HG03175 (cell line): Measurements from ENCODE around the gene EBF3.
A peak's percentile ranks its signal among the peaks of the same experiment; 100 is the strongest.

Experiments
- ATAC-seq: cut with Tn5 transposase; IDR thresholded peaks from one replicate; pipeline ENCODE4 v1.9.1; 2021; ENCODE audit warnings: mild to moderate bottlenecking, moderate library complexity; ENCODE audit not compliant: unreplicated experiment

Gene EBF3

DNA sequence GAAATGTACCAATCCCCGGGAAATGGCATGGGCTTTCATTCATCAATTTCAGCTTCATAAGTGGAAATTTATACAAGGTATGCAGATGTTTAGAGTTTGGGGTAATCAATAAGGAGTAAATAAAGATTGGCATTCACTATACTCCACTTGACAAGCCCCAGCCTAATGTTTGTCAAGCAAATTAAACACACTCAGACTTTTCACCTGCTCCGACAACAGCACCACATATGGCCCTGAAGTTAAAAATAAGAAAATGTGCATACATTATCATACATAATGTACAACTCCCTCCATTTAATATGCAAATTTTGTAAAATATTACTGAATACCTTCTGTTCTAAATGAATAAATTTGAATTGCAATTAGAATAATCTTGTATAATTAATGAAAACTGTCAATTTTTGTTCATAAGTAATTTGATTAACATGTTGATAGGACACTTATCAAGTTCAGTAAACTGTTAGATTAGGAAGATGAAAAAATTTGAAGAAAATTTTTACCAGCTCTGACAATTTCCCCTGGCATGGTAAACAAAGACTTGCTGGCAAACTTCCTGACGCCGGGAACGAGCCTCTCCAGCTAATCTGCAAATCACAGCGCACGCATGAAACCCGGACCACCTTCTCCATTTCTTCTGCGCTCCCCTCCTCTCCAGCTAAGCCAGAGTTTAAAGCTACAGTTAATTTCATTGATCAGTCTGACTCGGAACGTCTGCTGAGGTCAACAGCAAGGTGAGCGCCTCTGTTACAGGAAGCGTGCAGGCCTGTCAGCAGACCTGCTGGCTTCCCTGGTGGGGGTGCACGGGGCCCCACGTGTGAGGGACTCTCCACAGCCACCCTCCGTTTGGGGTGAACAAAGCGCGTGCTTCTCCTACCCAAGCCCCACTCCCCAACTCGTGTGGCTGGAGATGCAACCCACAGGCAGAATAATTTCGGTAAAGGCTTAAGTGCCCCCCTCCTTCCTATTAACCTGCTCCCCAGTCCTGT, 70.7 kb downstream of the EBF3 start:
- ATAC-seq, result no peak

DNA sequence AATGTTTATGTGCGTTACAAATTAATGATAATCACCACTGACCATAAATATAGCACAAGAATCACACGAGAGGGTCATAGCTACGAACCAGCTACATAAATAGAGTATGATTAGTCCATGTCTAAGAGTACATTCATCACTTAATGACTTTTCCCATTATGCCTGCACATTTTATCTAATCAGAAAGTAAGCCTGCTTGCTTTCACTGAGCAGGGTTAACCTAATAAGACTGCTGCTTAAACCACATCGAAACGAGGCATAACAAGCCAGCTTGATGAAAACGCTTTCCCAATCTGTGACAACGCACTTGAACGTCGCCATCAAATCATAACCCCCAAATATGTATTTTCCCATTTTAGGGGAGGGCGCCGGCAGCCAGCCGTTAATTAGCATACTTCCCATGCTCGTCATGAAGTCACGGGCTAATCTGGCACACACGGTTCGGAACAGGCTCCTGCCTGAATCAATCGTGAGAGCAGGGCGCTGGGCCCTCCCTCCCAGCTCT, 71.5 kb downstream of the EBF3 start:
- ATAC-seq, result no peak

DNA sequence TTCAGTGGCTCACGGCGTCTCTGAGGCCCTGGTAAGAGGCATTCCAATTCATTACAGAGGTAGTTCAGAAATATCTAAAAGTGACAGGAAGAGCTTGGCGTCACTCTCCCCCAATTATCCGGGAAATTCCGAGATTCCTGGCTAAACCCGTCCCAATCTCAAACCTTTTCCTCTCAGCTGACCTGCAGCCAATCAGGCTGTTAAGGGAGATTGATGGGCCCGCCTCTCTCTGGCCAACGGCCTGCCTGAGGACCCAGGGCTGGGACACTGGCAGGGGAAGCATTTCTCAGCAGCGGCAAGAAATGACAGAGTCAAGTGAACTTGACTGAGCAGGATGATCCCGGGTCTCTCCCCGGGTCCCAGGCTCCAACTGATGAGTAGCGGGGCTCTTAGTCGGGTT, 72.3 kb downstream of the EBF3 start:
- no peak for ATAC-seq

DNA sequence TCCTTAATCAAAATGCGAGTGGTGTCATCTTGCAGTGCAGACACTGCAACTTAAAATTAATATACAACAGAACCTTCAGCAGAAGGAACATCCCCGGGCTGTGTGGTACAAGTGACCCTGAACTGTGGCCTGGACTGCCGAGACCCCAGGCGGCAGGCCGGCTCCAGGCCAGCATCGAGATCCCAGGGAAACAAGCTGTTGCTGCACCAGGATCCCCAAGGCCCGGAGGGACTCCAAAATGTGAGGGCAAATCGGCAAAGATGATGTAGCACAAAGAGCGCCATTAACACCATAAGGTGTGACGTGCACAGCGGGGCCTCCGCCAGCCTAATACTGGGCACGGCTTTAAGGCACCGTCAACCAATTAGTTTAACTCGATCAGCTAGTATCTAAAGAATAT, 73.9 kb downstream of the EBF3 start:
- ATAC-seq, result no peak

DNA sequence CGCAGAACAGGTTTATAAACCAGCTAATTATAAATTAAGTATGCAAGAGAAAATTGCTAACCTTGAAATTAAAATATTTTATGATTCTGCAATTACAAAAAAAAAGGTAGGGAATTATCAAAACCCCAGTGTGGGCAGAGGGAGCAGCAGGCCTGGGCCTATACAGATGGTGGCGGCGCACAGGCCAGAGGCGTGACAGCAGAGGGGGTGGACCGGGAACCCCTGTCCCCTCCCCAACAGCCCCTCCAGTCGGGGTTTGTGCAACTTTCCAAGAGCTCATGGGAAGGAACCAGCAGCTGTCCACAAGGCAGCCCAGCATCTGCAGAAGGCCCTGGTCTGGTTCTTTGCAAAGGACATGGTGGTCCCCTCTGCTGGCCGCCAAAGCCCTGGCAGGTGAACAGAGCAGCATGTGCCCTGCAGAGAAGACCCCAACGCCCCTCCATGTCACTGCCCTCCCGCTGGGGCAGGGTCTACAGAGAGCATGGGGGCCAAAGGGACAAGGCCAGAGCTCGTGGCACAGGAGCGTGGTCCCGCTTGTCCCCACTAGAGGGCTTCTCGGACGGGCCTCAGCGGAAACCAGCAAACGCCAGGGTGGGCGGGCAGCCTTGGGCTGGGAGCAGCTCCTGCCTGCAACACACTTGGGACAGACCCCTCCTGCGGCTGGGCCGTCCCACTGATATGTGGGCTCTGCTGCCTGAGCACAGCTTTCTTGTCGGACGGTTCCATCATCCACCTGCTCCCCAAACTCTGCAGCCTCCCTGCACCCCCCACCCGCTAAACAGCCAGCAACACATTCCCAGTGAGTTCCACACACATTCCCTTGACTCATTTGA, 75.1 kb downstream of the EBF3 start:
- ATAC-seq, result peak; percentile 83

DNA sequence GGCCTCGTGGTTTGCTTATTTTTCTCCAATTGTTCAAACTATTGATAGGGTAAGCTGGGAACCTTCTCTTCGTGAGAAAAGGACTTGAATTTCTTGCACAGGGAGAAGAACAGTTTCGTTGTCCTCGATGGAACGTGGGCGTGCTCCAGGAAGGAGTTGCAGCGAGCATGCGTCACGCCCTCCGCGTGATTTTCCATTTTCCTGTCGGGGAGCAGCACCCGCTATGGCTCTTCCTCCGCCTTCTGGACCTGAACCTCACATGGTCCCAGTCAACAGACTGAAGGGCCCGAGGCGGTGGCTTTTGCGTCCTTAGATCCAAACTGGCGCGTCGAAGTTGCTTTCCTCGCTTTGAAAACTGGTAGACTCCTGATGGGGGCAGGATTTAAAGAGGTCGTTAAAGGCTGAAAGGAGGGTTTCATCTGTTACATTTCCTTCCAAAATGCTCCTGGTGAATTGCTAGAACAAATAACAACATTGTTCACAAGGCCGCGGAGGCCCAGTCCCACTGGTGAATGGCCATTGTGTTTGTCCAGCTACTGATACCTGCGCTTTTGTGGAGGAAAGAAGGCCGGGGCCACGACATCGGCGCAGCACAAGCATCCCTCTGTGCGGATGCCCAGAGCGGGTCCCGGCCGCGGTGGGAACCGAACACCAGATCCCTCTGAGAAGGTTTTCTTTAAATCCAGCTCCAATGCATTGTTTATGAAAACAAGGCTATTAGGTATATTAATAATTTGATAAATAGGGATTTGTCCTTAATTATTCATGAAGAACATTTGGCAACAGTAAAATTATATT, 75.9 kb downstream of the EBF3 start:
- no peak for ATAC-seq

DNA sequence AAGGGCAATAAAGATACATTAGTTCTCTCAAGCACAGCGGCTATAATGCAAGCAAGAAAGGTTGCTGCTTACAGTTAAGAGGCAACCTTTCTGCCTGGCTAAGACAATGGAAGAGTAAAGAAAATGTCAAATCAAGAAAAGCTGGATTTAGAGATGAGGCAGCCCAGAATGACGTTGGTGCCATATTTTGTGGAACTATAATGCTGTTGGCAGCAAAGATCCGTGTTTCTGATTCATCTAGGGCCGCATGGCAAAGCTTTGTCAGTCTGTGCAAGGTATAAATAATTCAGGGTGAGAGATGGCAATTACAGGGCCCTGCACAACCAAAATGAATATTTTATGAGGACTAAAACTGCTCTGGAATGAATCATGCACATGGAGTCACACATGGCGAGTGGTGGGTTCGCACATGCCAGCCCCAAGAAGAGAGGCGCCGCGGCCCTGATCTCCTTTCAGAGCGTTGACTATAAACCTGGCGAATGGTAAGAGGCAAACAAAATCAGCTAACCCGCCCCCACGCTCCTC, 76.6 kb downstream of the EBF3 start:
- ATAC-seq, result no peak

DNA sequence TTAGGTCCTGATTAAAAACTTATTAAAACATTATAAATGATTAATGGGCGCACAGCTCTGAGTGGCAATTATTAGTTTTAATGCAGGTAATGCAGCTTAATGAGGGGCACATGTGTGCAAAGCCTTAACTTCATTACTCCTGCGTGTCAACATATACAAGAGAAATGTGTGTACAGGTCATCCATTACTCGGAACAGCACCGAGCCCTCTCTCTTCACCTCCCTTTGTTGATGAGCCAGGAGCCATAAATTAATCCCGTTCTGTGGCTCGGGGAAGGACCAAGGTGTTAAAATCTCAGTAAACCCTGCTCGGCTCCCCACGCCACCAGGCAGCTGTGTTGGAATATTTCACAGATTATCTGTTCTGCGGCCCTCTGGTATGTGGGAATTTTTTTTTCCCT, 77.8 kb downstream of the EBF3 start:
- ATAC-seq, result no peak

DNA sequence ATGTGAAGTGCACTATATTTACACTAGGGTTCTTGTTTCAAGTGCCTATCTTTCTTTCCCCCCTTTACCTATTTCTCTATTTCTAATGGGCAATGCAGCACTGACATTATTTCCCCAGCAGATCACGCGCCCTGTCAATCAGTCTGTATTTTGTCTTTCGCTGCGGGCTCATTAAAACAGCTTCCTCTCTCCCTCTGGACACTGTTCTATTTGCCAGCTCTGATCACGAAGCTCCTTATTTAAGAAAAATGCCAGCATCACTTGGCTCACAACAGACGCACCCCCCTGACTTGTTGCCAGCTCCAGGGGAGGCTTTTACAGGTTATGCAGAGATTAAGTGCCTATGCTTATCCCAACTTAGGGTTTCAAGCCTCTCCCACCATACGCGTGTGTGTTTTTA, 78.5 kb downstream of the EBF3 start:
- no peak for ATAC-seq

DNA sequence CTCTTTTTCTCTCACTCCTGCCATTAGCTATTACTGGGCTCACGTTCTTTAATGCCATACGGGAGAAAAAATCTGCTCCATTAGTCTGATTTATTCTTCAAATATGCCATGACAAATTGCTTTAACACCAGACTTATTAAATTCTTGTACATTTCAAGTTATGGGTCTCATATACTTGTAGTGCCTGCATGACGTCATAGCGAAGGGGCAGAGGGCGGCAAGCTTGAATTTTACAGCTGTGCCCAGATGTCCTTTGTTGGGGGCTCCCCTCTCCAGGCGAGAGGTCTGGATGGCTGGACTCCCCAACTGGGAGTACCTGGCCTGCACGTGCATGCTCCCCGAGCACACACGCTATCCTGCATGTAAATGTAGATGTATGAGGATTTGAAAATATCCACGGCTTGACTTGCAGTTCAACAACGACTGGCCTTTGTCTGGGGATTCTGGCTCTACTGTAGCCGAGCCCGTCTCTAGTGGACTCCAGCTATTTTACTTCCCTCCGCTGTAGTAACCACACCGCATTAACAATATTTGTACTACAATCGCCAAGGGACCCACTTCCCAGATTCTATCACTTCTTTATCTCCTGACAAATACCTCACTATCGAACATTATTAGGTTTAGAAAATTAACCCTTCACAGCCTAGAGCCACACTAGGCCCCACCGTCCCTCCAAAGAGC, 79.5 kb downstream of the EBF3 start:
- no peak for ATAC-seq

DNA sequence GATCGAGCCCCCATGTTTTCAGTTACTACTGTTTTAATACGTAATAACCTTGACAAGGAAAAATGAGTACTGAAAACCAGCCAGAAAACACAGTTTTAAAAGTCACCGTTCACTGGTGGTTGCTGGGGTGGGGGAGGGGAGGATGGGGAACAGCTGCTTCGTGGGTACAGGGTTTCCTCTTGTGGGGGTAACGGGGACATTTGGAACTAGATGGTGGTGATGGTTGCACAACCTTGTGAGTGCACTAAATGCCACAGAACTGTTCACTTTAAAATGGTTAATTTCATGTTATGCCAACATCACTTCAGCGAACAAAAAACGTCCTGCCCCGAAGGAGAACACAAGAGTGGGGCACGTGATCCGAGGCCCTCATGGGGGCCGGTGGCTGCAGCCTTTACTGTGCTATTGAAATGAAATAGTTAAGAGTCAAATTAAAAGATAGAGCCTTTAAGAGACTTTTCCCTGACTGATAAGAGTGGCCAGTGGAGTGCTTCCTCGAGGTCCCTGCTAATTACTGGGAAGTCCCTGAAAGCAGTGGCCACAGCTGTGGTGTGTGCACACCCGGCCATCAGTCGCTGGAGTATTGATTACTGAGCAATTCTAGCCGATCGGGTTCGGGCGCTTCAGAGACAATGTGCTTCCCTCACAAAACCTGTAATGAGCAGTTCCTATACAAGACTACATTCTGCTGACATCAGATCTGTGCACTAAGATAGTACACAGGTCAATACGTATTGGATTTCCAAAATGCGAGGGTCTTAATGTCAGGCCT, 80.3 kb downstream of the EBF3 start:
- no peak for ATAC-seq

DNA sequence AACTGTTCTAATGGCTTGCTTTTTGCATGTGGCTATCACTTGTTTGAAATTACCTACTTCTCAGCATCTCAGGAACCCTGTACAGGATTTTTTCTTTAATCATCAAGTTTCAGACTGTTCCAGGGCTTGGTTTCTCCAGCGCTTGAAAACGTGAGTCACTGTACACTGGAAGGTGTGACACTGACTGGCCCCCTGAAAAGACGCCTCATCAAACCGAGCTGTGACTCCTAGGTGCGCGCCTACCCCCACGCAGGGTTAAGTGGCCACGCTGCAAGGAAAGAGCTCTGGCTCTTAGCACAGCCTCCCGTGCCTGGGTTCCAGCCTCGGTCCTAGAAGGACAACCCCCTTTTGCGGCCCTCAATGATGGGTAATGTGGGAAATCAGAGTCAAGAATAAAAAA, 81.0 kb downstream of the EBF3 start:
- no peak for ATAC-seq

DNA sequence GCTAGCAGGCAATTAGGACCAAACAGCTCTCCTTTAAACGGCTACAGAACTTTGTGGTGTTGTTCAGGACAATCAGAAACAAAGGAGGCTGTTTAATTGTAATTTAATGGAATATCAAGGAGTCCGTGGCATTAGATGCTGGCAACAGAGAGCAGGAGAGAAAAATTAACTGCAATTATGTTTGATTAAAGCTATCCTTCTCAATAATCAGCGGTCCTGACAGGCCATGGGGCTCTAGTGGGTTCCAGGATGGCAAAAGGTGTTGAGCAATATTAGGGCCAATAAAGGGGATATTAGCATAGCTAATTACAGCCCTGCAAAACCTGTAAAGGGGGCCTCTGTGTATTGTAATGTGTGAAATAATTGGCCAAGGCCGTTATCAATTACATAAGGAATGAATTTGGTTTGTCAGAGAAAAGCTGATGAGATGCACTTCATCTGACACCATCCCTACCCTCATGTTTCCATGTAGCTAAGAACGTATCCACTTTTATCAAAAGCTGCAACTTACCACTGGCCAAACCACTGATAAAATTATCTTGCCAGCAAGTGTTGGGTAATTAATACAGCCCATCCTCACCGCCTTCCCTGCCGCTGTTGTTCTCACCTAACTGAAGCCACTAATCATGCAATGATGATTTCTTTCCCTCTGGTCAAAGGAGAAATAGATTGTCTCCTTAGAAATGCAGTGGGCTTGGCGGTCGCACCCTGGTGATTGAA, 81.6 kb downstream of the EBF3 start:
- no peak for ATAC-seq

DNA sequence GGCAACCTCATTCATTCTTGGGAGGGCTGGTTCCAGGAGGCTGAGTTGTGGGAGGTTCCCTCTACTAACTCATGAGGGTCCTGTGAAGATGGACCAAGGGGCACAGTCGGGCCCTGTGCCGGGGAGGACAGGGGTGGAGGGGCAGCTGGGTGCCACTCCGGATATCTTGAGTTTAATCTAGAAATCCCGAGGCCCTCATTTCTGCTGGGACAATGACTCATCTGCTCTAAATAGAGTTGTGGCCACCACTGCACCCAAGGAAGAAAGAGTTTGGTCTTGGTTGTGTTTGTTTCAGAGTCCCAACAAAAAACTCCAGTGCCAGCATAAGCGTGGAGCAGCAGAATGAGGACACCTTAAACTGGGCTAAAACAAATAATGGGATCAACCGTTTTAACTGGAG, 82.4 kb downstream of the EBF3 start:
- ATAC-seq, result no peak

DNA sequence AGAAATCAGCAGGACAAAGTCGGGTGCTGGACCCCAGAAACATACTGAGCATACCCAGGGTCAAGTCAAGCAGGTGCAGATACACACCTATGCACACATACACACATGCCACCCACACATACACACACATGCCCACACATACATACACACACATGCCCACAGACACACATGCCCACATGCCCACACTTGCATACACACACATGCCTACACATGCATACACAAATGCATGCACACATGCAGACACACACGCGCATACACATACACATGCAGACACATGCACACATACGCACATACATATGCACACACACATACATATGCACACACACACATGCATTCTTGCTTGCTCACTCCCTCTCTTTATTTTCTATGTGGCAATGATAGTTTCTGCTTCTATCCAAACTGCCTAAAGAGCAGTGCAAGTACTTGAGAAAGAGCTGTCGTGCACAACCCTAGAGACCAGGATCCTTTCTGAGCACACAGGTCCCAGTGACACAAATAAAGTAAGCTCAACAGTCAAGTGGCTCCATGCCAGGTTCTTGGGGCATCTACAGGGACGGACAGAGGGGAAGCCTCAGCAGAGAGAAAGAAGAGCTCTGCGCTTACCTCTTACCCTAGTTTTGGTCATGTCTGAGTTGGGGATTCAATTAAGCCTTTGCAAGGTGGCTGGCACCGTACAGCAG, 83.7 kb downstream of the EBF3 start:
- no peak for ATAC-seq

DNA sequence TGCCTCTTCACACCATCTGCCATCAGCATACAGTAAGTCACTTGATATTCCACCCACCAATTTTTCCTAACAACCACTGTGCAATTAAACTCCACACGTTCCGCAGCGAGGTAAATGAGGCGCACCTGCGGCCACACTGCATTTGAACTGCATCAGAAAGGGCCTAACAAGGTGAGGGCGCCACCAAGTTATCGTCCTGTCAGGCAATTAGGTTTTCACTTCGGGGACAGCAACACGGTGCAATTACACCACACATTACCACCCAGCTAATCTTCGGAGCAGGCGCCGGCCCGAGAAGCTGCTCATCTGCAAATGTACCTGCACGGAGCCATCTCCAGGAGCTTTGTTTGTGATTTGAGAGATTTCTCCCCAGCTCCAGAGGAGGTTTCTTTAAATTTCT, 84.4 kb downstream of the EBF3 start:
- ATAC-seq, result no peak

DNA sequence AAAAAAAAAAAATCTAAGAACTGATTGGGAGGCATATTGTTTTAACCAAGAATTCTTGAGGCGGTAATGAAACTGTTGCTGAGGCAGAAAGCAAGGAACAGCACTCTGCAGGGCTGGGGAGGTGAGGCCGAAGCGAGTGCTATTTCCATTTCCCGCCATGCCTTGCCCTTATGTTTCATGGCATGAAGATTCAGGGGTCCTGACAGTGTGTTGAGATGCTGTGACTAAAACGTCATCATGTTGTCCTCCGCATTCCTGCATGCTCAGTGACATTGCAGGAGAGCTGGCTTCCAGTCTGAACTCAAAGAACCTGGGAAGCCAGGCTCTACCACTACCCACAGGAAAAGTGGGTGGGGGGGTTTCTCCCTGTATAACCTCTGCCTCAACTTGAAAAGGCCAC, 85.2 kb downstream of the EBF3 start:
- ATAC-seq, result no peak

DNA sequence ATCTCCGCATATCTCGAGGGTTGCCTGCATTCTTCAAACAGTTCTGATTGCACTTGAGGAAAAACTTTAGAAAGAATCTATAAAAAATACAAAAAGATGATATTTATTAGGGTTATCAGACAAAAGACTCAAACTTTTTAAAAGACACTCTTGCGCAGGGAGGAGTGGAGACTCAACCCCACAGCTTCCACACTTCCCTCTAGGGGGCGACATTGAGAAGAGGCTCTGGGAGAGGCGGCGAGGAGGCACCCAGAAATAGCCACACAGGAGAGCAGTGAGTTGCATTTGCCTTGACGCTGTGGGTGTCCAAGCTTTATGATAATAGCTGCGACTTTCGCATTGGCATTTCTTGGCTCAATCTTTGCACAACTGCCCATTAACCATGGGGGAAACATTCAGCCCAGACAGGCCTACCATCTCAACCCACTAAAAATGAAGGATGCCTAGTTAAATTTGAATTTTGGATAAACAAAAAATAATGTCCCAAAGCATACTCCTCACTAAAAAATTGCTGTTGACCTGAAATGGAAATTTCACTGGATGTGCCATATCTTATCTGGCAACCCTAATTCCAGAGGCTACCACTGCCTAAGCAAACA, 86.2 kb downstream of the EBF3 start:
- no peak for ATAC-seq
